IPS-11a (cell line): ENCODE data around the gene MXI1.
"Not testable (repeated sequence)": the region's sequence is repeated elsewhere in the genome, so short reads cannot be mapped to it uniquely, and the experiment has no call there.

Experiments
- H3K4me3 ChIP-seq: one replicate; pipeline ENCODE4 v1.5.1; 2013; ENCODE audit warnings: low read depth, low read length, control low read depth

The MXI1 gene

DNA sequence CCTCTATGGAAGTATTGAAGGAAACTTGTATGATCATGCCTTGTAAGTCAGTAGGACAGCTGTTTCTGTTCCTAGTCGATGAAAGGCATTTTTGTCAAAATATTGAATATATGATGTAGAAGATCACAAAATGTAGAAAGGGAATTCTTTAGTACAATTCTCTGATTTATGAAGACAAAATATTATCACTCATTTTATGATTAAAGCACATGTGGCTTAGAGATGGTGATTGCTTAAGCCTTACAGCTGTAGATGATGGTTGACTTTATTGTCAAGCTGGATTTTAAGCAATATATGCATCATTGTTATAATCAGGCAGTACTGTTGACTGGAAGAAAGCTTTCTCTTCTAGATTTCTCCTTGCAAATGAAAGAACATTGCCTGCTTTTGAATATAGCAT is 26.4 kb downstream of the MXI1 start:
- H3K4me3 ChIP-seq, result no peak overlapping the region

- H3K4me3 ChIP-seq, result no peak overlapping the region
Measured at GRCh38 chr10:110237894-110238480, 30.6 kb downstream of the MXI1 start.

DNA sequence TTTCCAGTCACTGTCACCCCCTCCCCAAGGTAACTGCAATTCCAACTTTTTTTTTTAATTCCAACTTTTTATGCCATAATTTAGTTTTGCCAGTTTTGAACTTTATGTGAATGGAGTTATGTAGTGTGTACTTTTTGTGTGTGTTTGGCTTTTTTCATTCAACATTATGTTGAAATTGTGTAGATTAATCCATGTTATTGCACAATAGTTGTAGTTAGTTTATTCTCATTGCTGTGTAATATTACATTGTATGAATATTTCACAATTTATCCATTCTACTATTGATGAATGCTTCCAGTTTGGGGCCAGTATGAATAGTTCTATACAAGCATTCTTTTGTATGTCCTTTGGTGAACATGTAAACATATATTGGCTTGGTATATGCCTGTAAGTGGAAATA is 32.5 kb downstream of the MXI1 start:
- H3K4me3 ChIP-seq, result no peak overlapping the region

GRCh38 chr10:110241407-110241806 is 34.0 kb downstream of the MXI1 start:
- no peak overlapping the region for H3K4me3 ChIP-seq

DNA sequence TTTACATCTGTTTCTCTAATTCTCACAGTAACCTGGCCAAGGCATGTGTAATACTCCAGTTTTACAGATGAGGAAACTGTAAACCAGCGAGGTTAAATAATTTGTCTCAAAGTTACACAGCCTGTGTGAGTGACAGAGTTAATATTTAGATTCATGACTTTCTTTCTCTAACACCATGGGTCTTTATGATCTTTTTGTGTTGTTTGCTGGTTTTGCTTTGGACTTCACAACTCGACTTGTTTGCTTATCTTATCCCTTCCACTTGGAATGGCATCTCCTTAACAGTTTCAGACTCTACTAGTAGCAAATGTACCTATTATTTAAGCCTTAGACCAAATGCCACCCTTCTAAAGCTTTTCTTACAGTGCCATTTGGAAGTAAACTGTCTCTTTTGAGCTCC is 34.4 kb downstream of the MXI1 start:
- H3K4me3 ChIP-seq, result no peak overlapping the region

DNA sequence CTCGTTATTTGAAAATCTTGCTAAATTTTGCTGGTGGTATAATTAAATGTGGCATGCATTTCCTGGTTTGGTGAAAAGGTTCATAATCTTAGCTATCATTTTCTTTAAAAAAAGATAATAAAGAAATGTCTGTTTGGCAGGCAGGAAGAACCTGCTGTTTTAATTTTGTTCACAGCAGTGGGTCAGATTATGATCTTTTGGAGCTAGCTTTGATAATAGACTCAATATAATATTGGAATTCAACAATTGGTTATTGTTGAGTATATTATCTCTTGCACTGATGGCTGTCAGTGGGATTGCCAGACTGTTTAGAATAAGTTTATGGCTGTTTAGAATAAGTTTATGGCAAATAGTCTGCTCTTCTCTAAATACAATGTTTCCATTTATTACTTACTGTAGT is 35.1 kb downstream of the MXI1 start:
- no peak overlapping the region for H3K4me3 ChIP-seq

- H3K4me3 ChIP-seq, result no peak overlapping the region
Measured at GRCh38 chr10:110244550-110244949, 37.1 kb downstream of the MXI1 start.

DNA sequence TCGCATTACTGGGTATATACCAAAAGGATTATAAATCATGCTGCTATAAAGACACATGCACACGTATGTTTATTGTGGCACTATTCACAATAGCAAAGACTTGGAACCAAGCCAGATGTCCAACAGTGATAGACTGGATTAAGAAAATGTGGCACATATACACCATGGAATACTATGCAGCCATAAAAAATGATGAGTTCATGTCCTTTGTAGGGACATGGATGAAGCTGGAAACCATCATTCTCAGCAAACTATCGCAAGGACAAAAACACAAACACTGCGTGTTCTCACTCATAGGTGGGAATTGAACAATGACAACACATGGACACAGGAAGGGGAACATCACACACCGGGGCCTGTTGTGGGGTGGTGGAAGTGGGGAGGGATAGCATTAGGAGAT is 40.4 kb downstream of the MXI1 start:
- H3K4me3 ChIP-seq, result not testable (repeated sequence)

- H3K4me3 ChIP-seq, result not testable (repeated sequence)
Measured at GRCh38 chr10:110249489-110249888, 42.1 kb downstream of the MXI1 start.

DNA sequence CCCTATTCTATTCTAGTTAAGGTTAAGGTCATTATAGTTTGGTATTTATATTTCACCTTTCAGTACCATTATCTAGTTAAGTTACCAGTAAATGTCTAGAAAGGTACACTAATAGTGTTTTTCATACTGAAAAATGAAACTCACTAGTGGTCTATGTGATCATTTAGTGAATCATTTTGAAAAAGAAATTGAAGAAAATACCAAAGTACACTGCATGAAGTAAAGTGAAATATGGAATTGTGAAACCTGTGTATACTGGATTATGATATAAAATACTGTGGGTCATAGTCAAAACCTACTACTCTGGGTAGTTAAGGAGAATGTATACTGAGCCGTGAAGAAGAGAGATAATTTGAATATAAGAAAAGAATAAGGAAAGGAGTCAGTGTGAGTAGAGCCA is 44.0 kb downstream of the MXI1 start:
- not testable (repeated sequence) for H3K4me3 ChIP-seq

GRCh38 chr10:110252151-110252550 is 44.7 kb downstream of the MXI1 start:
- H3K4me3 ChIP-seq, result no peak overlapping the region

GRCh38 chr10:110254467-110254866 is 47.1 kb downstream of the MXI1 start:
- no peak overlapping the region for H3K4me3 ChIP-seq

GRCh38 chr10:110258542-110258941 is 51.1 kb downstream of the MXI1 start:
- no peak overlapping the region for H3K4me3 ChIP-seq

DNA sequence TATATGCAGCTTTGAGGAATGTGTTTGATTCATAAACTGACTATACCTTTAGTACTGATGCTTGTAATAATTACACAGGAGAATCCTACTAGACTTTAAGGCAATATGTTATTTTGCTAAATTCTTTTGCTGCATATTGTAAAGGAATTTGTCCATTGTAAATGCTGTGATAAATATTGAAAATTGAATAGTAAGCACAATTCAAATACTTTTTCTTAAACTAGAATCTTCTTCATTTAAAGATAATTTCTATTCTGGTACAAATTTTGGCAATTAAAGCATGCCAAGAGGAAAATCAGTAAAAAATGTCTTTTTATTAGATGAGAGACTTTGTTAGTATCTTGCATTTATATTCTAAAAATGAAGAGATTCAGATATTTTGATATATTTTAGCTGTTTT is 51.9 kb downstream of the MXI1 start:
- no peak overlapping the region for H3K4me3 ChIP-seq

- no peak overlapping the region for H3K4me3 ChIP-seq
Measured at GRCh38 chr10:110260746-110261477, 53.5 kb downstream of the MXI1 start.

DNA sequence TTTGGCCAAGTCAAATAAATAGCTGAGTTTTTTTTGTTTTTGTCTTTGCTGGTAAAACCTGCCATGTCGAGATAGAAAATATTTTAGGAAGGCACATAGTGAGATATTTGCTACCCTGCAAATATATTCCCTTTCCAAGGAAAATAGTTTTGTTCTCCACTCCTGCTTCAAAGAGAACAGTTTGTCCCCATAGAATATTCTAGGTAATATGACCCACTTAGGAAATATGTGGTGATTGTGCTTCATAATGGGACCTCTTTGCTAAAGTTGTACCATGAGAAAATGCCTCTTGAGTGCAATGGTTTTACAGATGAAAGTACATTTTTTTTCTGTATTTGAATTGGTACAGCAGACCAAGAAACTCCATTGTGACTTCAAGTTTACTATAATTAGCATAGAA is 55.8 kb downstream of the MXI1 start:
- H3K4me3 ChIP-seq, result no peak overlapping the region

- H3K4me3 ChIP-seq, result no peak overlapping the region
Measured at GRCh38 chr10:110265573-110266193, 58.3 kb downstream of the MXI1 start.

GRCh38 chr10:110267276-110267675 is 59.9 kb downstream of the MXI1 start:
- no peak overlapping the region for H3K4me3 ChIP-seq

DNA sequence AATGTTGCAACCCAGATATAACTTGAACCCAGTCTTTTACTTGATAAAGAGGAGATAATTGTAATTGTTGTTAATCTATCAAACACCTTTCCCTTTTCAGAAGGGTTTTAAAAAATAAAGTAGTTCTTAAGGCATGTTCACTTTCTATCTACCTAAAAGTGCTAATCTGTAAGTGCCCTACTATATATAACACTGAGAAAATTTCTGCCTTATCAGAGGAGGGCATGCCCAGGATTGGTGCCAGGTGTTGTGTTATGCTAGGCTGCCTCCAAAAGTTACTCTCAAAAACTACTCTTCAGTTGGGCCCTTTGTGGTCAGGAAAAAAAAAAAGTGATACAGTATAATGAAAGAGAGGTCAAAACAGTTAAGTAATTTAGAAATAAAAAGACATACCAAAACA is 61.0 kb downstream of the MXI1 start:
- H3K4me3 ChIP-seq, result no peak overlapping the region

DNA sequence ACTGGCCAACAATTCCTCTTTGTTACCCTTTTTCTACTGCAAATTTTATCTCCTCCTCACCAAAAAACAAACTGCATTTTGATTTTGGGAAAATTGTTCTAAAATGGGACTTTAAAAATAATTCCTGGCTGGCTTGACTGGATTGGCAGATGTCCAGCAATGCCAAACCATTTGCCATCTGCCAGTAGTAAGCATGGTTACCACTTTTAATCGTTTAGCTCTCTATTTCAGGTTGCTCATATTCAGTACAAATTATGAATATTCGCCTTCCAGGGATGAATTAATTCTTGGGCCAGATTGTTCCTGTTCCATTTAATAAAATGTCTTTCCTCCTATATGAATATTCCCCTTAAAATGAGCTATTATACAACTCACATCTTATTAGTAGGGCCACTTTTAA is 61.6 kb downstream of the MXI1 start:
- no peak overlapping the region for H3K4me3 ChIP-seq

- H3K4me3 ChIP-seq, result no peak overlapping the region
Measured at GRCh38 chr10:110269374-110270318, 62.2 kb downstream of the MXI1 start.
